HG03354 (cell line): ENCODE measurements around the gene INTS12.
"Not testable (repeated sequence)": the region's sequence is repeated elsewhere in the genome, so short reads cannot be mapped to it uniquely, and the experiment has no call there.

Source experiments
- ATAC-seq: cut with Tn5 transposase; IDR thresholded peaks from one replicate; pipeline ENCODE4 v1.9.1; 2021; ENCODE audit warnings: mild to moderate bottlenecking; ENCODE audit not compliant: unreplicated experiment, poor library complexity, severe bottlenecking

Gene INTS12

GRCh38 chr4:105708181-105709080 is at the start of gene INTS12, which contains the start of gene GSTCD:
Gene INTS12, minus strand, starts transcription at chr4:105708689. Its CDS starts 8,684 bp downstream, at chr4:105700005.
Gene GSTCD, plus strand, starts transcription at chr4:105708784. Its CDS starts 8,830 bp downstream, at chr4:105717614.
- ATAC-seq: peak; percentile 81

- ATAC-seq: no peak
Observed at GRCh38 chr4:105755375-105755774, 46.9 kb upstream of the INTS12 start.

GRCh38 chr4:105753361-105753760 is 44.9 kb upstream of the INTS12 start:
- no peak for ATAC-seq

GRCh38 chr4:105751718-105752299 is 43.3 kb upstream of the INTS12 start:
- ATAC-seq: no peak

- ATAC-seq: no peak
Observed at GRCh38 chr4:105748222-105748621, 39.7 kb upstream of the INTS12 start.

- no peak for ATAC-seq
Observed at GRCh38 chr4:105741548-105741947, 33.1 kb upstream of the INTS12 start.

GRCh38 chr4:105735217-105735616 is 26.7 kb upstream of the INTS12 start:
- not testable (repeated sequence) for ATAC-seq

GRCh38 chr4:105729895-105730294 is 21.4 kb upstream of the INTS12 start:
- not testable (repeated sequence) for ATAC-seq

- no peak for ATAC-seq
Observed at GRCh38 chr4:105725623-105726022, 17.1 kb upstream of the INTS12 start.

- ATAC-seq: no peak
Observed at GRCh38 chr4:105719204-105719603, 10.7 kb upstream of the INTS12 start.

- ATAC-seq: no peak
Observed at GRCh38 chr4:105715692-105716278, 7.3 kb upstream of the INTS12 start.

- no peak for ATAC-seq
Observed at GRCh38 chr4:105714932-105715331, 6.4 kb upstream of the INTS12 start.

- peak; percentile 75 for ATAC-seq
Observed at GRCh38 chr4:105714071-105714521, 5.6 kb upstream of the INTS12 start.

- no peak for ATAC-seq
Observed at GRCh38 chr4:105712766-105713165, 4.3 kb upstream of the INTS12 start.

- no peak for ATAC-seq
Observed at GRCh38 chr4:105710678-105711077, 2.2 kb upstream of the INTS12 start.

- no peak for ATAC-seq
Observed at GRCh38 chr4:105710012-105710600, 1.6 kb upstream of the INTS12 start.

- peak; percentile 48 for ATAC-seq
Observed at GRCh38 chr4:105709081-105709450, 577 bp upstream of the INTS12 start.

- no peak for ATAC-seq
Observed at GRCh38 chr4:105707782-105708180, 708 bp downstream of the INTS12 start.

- no peak for ATAC-seq
Observed at GRCh38 chr4:105698607-105699006, 9.9 kb downstream of the INTS12 start.

GRCh38 chr4:105695832-105696231 is 12.7 kb downstream of the INTS12 start:
- ATAC-seq: not testable (repeated sequence)
